SK-N-SH treated with all-trans-retinoic acid at 6 μM for 48 hours (cell line): ENCODE measurements around the gene ANKEF1.

Source experiments
- ATAC-seq: fragments of 200-7000 bp; cut with Tn5 transposase; 3 replicates; pipeline ENCODE4 v1.9.1; 2020; ENCODE audit warnings: mild to moderate bottlenecking, moderate library complexity
- ARNTL ChIP-seq: fragments of 450-650 bp; formaldehyde crosslinking; IDR thresholded peaks from 2 replicates; pipeline ENCODE4 v1.5.0; 2020; ENCODE audit warnings: low read depth, mild to moderate bottlenecking, moderate library complexity, borderline replicate concordance
- BACH2 ChIP-seq: fragments of 250-450 bp; sonication (Bioruptor Pico); IDR thresholded peaks from 2 replicates; pipeline ENCODE4 v1.9.0; 2021; ENCODE audit warnings: mild to moderate bottlenecking, borderline replicate concordance
- CSRNP3 ChIP-seq: fragments of 250-450 bp; sonication (Bioruptor Pico); IDR thresholded peaks from 2 replicates; pipeline ENCODE4 v1.5.1; 2021; ENCODE audit warnings: mild to moderate bottlenecking, moderate library complexity
- ESRRG ChIP-seq: fragments of 250-450 bp; sonication (Bioruptor Pico); IDR thresholded peaks from 2 replicates; pipeline ENCODE4 v1.6.1; 2021; ENCODE audit warnings: mild to moderate bottlenecking
- GLIS3 ChIP-seq: fragments of 250-450 bp; sonication (Bioruptor Pico); IDR thresholded peaks from 2 replicates; pipeline ENCODE4 v1.5.0; 2020; ENCODE audit warnings: mild to moderate bottlenecking, moderate library complexity
- ISL1 ChIP-seq: fragments of 250-450 bp; sonication (Bioruptor Pico); IDR thresholded peaks from 2 replicates; pipeline ENCODE4 v2.1.2; 2022; ENCODE audit warnings: mild to moderate bottlenecking, moderate library complexity
- OSR1 ChIP-seq: fragments of 250-450 bp; sonication (Bioruptor Pico); IDR thresholded peaks from 2 replicates; pipeline ENCODE4 v1.8.0; 2022; ENCODE audit warnings: moderate library complexity, mild to moderate bottlenecking, inconsistent platforms
- PATZ1 ChIP-seq: fragments of 250-450 bp; sonication (Bioruptor Pico); IDR thresholded peaks from 2 replicates; pipeline ENCODE4 v1.8.0; 2020; ENCODE audit warnings: mild to moderate bottlenecking, moderate library complexity, borderline replicate concordance
- POU6F1 ChIP-seq: fragments of 250-450 bp; sonication (Bioruptor Pico); IDR thresholded peaks from 2 replicates; pipeline ENCODE4 v1.8.0; 2021; ENCODE audit warnings: low read depth, mild to moderate bottlenecking, moderate library complexity, borderline replicate concordance
- PPARA ChIP-seq: fragments of 250-450 bp; sonication (Bioruptor Pico); IDR thresholded peaks from 2 replicates; pipeline ENCODE4 v1.5.0; 2020; ENCODE audit warnings: mild to moderate bottlenecking, borderline replicate concordance
- RARB ChIP-seq: fragments of 250-450 bp; sonication (Bioruptor Pico); IDR thresholded peaks from 2 replicates; pipeline ENCODE4 v1.8.0; 2021; ENCODE audit warnings: mild to moderate bottlenecking, moderate library complexity
- SNAI2 ChIP-seq: fragments of 250-450 bp; sonication (Bioruptor Pico); IDR thresholded peaks from 2 replicates; pipeline ENCODE4 v1.5.0; 2020; ENCODE audit warnings: mild to moderate bottlenecking, moderate library complexity
- TCF4 ChIP-seq: fragments of 250-450 bp; sonication (Bioruptor Pico); IDR thresholded peaks from 2 replicates; pipeline ENCODE4 v1.8.0; 2021; ENCODE audit warnings: mild to moderate bottlenecking, moderate library complexity, borderline replicate concordance
- TOX ChIP-seq: fragments of 250-450 bp; sonication (Bioruptor Pico); IDR thresholded peaks from 2 replicates; pipeline ENCODE4 v1.8.0; 2021; ENCODE audit warnings: mild to moderate bottlenecking, moderate library complexity, borderline replicate concordance
- TSHZ2 ChIP-seq: fragments of 250-450 bp; sonication (Bioruptor Pico); IDR thresholded peaks from 2 replicates; pipeline ENCODE4 v1.5.0; 2020; ENCODE audit warnings: mild to moderate bottlenecking, moderate library complexity
- ZFP3 ChIP-seq: fragments of 250-450 bp; sonication (Bioruptor Pico); IDR thresholded peaks from 2 replicates; pipeline ENCODE4 v1.5.0; 2020; ENCODE audit warnings: mild to moderate bottlenecking, moderate library complexity
- ZNF565 ChIP-seq: fragments of 450-650 bp; formaldehyde crosslinking; conservative IDR thresholded peaks from 2 replicates; pipeline ENCODE4 v1.5.0; 2020; ENCODE audit warnings: low read depth, mild to moderate bottlenecking, moderate library complexity
- ZNF70 ChIP-seq: fragments of 450-650 bp; formaldehyde crosslinking; IDR thresholded peaks from 2 replicates; pipeline ENCODE4 v1.5.0; 2020; ENCODE audit warnings: mild to moderate bottlenecking, moderate library complexity
- ZNF8 ChIP-seq: fragments of 450-650 bp; formaldehyde crosslinking; IDR thresholded peaks from 2 replicates; pipeline ENCODE4 v1.5.0; 2020; ENCODE audit warnings: mild to moderate bottlenecking, moderate library complexity

The ANKEF1 gene

GRCh38 chr20:10047427-10047826 is 12.6 kb downstream of the ANKEF1 start:
- ATAC-seq: peak; percentile 65

GRCh38 chr20:10051185-10051584 is 16.4 kb downstream of the ANKEF1 start:
- no peak for ATAC-seq
- TF ChIP-seq ESRRG (CRISPR knock-in tag) (no peak), RARB (CRISPR knock-in tag) (no peak), ZNF565 (CRISPR knock-in tag) (no peak), ARNTL (CRISPR knock-in tag) (no peak)

More at GRCh38 chr20:10047427-10047826, 12.6 kb downstream of the ANKEF1 start:
- no peak for TF ChIP-seq PATZ1 (CRISPR knock-in tag)
- no peak for TF ChIP-seq SNAI2 (CRISPR knock-in tag)
- TF ChIP-seq GLIS3 (CRISPR knock-in tag): no peak
- no peak for TF ChIP-seq ZNF70
- TF ChIP-seq BACH2 (CRISPR knock-in tag): no peak
- no peak for TF ChIP-seq CSRNP3 (CRISPR knock-in tag)
- no peak for TF ChIP-seq OSR1
- TF ChIP-seq RARB (CRISPR knock-in tag): no peak
- no peak for TF ChIP-seq ZNF8 (CRISPR knock-in tag)
- no peak for TF ChIP-seq POU6F1 (CRISPR knock-in tag)
- TF ChIP-seq ISL1 (CRISPR knock-in tag): no peak
- TF ChIP-seq PPARA (CRISPR knock-in tag): no peak

GRCh38 chr20:10059006-10059405 is 24.2 kb downstream of the ANKEF1 start:
- no peak for ATAC-seq
- no peak for TF ChIP-seq PPARA (CRISPR knock-in tag)
- TF ChIP-seq TSHZ2 (CRISPR knock-in tag): no peak
- TF ChIP-seq ARNTL (CRISPR knock-in tag): no peak
- TF ChIP-seq ZNF8 (CRISPR knock-in tag): no peak
- no peak for TF ChIP-seq ESRRG (CRISPR knock-in tag)
- TF ChIP-seq GLIS3 (CRISPR knock-in tag): no peak
- no peak for TF ChIP-seq TCF4 (CRISPR knock-in tag)
- no peak for TF ChIP-seq ZFP3 (CRISPR knock-in tag)
- no peak for TF ChIP-seq TOX (CRISPR knock-in tag)
- no peak for TF ChIP-seq POU6F1 (CRISPR knock-in tag)
- TF ChIP-seq PATZ1 (CRISPR knock-in tag): no peak
